ENCODE measurements around the gene PPP1R12C. TPM values are rescaled to one million over a fixed set of nuclear protein-coding genes. Genes with fewer than 3 reads are reported as not detected.
A peak's percentile ranks its signal among the peaks of the same experiment; 100 is the strongest.

Gene PPP1R12C
- polyA plus RNA-seq, 3 donors: 2.1 to 206 (median 2.6) TPM

- peaks cover 26% of the 10 kb centered on the region for H3K4me1 Mint-ChIP-seq
- peak overlapping the region in 2 of 7 donors; percentile 61 to 63 for H3K27ac Mint-ChIP-seq
- H3K27ac ChIP-seq (ENCODE audit: low read depth in 1 of 2, low read length in 2 of 2): no peak overlapping the region
- WGBS (ENCODE audit: insufficient coverage): 4% methylated on average over 19 of the region's 22 CpGs
- H3K9me3 Mint-ChIP-seq: peaks cover 10 to 35% (median 23%) of the 10 kb centered on the region in 7 donors
- peak overlapping the region; percentile 92 for H3K4me2 ChIP-seq (replicated peaks; ENCODE audit: extremely low read depth, low read length, poor library complexity, severe bottlenecking)
- peaks cover 34% of the 10 kb centered on the region in 2 donors for H3K4me1 ChIP-seq (ENCODE audit: control insufficient read depth in 1 of 2, insufficient read depth in 2 of 2, low read length in 2 of 2)
- H3K36me3 ChIP-seq (replicated peaks in 1 of 2; ENCODE audit: control insufficient read depth in 1 of 2, insufficient read depth in 2 of 2, low read length in 2 of 2): no peaks in the 10 kb centered on the region
- peaks cover 9 to 14% of the 10 kb centered on the region in 2 donors for H3K9me3 ChIP-seq (replicated peaks in 1 of 2; ENCODE audit: control insufficient read depth in 1 of 2, insufficient read depth in 1 of 2, low read length in 2 of 2)
- H3K36me3 Mint-ChIP-seq: peaks cover 7 to 12% of the 10 kb centered on the region in 2 donors
- intact Hi-C loops (cut with micrococcal nuclease): loop anchor here in 1 of 2 donors (10.0 kb wide), 1 partner anchor 83 kb away; the partner anchor contains the start of gene DNAAF3
- H3K4me3 Mint-ChIP-seq: peak overlapping the region; percentile 71 to 93
- peaks cover 21% of the 10 kb centered on the region for H4K20me1 ChIP-seq (ENCODE audit: insufficient read depth, low read length)
- peak overlapping the region in 1 of 3 experiments; percentile 89 for H3K4me3 ChIP-seq (replicated peaks in 1 of 3; ENCODE audit: low read depth in 2 of 3, low read length in 3 of 3)
- no peak for DNase-seq
- no peak for TF ChIP-seq CTCF (IDR thresholded peaks at IDR 0.05)
- peak overlapping the region; percentile 71 for H2AFZ ChIP-seq (ENCODE audit: insufficient read depth, low read depth, low read length, poor library complexity, severe bottlenecking)
- peaks cover 59 to 83% (median 68%) of the 10 kb centered on the region in 3 donors for H3K27me3 Mint-ChIP-seq (ENCODE audit: low read depth in 3 of 3)
- H3K27me3 ChIP-seq (ENCODE audit: control insufficient read depth in 2 of 2, insufficient read depth in 2 of 2, low read length in 2 of 2): peaks cover 28 to 68% of the 10 kb centered on the region in 2 donors
- H3K79me2 ChIP-seq (ENCODE audit: insufficient read depth, low read length): no peaks in the 10 kb centered on the region
- no peak overlapping the region for H3K9ac ChIP-seq (ENCODE audit: insufficient read depth, low read length, poor library complexity, severe bottlenecking)
These were observed 35.7 kb downstream of the PPP1R12C start for GRCh38 chr19:55081770-55082019.

GRCh38 chr19:55080968-55081769 is 36.3 kb downstream of the PPP1R12C start:
- H3K79me2 ChIP-seq (ENCODE audit: insufficient read depth, low read length): no peaks in the 10 kb centered on the region
- peak; percentile 61 to 81 (median 76) for DNase-seq
- H3K36me3 ChIP-seq (replicated peaks in 1 of 2; ENCODE audit: control insufficient read depth in 1 of 2, insufficient read depth in 2 of 2, low read length in 2 of 2): no peaks in the 10 kb centered on the region
- H3K27ac Mint-ChIP-seq: peak overlapping the region in 4 of 7 donors; percentile 13 to 88 (median 72)
- H3K4me3 Mint-ChIP-seq: peak overlapping the region; percentile 71 to 93
- H3K4me2 ChIP-seq (replicated peaks; ENCODE audit: extremely low read depth, low read length, poor library complexity, severe bottlenecking): peak overlapping the region; percentile 92
- WGBS (ENCODE audit: insufficient coverage): under 1% methylated on average over 60 of the region's 60 CpGs
- peaks cover 16% of the 10 kb centered on the region for H4K20me1 ChIP-seq (ENCODE audit: insufficient read depth, low read length)
- H3K27me3 Mint-ChIP-seq (ENCODE audit: low read depth in 3 of 3): peaks cover 57 to 78% (median 63%) of the 10 kb centered on the region in 3 donors
- TF ChIP-seq CTCF (IDR thresholded peaks at IDR 0.05): no peak
- H2AFZ ChIP-seq (ENCODE audit: insufficient read depth, low read depth, low read length, poor library complexity, severe bottlenecking): peak overlapping the region; percentile 86
- peaks cover 7 to 12% of the 10 kb centered on the region in 2 donors for H3K36me3 Mint-ChIP-seq
- H3K4me1 Mint-ChIP-seq: peaks cover 26% of the 10 kb centered on the region
- peaks cover 33 to 35% of the 10 kb centered on the region in 2 donors for H3K4me1 ChIP-seq (ENCODE audit: control insufficient read depth in 1 of 2, insufficient read depth in 2 of 2, low read length in 2 of 2)
- H3K9me3 ChIP-seq (replicated peaks in 1 of 2; ENCODE audit: control insufficient read depth in 1 of 2, insufficient read depth in 1 of 2, low read length in 2 of 2): peaks cover 9 to 14% of the 10 kb centered on the region in 2 donors
- intact Hi-C loops (cut with micrococcal nuclease): loop anchor here in 1 of 2 donors (10.0 kb wide), 1 partner anchor 84 kb away; the partner anchor contains the start of gene DNAAF3
- peaks cover 10 to 35% (median 23%) of the 10 kb centered on the region in 7 donors for H3K9me3 Mint-ChIP-seq
- peaks cover 27 to 63% of the 10 kb centered on the region in 2 donors for H3K27me3 ChIP-seq (ENCODE audit: control insufficient read depth in 2 of 2, insufficient read depth in 2 of 2, low read length in 2 of 2)
- peak overlapping the region in 1 of 2 donors; percentile 36 for H3K27ac ChIP-seq (ENCODE audit: low read depth in 1 of 2, low read length in 2 of 2)
- H3K9ac ChIP-seq (ENCODE audit: insufficient read depth, low read length, poor library complexity, severe bottlenecking): peak overlapping the region; percentile 59
- peak overlapping the region; percentile 38 to 89 (median 38) for H3K4me3 ChIP-seq (replicated peaks in 1 of 3; ENCODE audit: low read depth in 2 of 3, low read length in 3 of 3)
